MV-4-11 (cell line): ENCODE measurements around the gene HPDL.

Experiments
- DNase-seq: peaks from one replicate; lab custom pipeline; 2025; lab: John Stamatoyannopoulos, UW

HPDL gene

DNA sequence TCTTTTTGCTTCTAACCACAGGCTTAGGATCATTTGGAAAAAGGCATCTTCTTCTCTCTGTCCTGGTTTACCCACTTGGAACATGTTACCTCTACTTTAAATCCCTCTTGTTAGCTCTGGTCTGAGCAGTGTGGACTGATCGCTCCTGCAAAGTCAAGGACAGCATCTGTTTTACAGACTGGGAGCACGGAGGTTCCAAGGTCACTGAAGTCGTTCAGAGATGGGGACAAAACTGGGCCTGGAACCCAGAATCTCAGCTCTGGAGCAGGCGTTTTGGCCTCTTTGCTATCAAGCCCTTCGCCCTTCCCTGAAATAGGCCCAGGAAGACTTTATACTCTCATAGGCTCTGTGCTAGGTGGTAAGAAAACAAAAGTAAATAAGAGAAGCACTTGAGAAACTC is 24.8 kb downstream of the HPDL start:
- DNase-seq, result no peak

DNA sequence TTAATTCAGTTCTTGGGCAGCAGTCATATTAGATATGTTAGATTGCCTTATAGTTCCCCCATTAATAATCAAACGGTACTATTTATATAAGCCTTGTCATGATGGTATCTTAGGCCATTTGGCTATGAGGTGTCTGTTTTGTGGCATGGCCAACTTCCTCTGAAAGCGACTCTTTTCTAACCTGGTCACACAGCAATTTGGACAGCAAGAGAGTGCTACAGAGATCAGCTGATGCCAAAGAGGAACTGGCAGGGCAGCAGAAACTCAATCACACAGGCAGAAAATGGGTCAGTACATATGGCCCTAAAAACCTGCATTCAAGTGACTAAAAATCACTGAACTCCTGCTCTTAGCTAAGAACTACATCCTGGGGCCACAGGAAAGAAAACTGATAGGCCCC is 27.0 kb downstream of the HPDL start:
- DNase-seq, result peak; percentile 38

DNA sequence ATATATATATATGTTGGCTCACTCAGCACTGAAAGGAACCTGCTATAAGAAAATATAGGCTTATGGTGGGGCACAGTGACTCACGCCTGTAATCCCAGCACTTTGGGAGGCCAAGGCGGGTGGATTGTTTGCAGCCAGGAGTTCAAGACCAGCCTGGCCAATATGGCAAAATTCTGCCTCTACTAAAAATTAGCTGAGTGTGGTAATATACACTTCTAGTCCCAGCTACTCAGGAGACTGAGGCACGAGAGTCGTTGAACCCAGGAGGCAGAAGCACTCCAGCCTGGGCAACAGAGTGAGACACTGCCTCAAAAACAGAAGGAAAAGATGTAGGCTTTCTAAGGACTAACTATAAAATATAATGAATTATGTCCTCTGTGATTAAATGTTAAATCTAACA is 28.1 kb downstream of the HPDL start:
- DNase-seq, result no peak

DNA sequence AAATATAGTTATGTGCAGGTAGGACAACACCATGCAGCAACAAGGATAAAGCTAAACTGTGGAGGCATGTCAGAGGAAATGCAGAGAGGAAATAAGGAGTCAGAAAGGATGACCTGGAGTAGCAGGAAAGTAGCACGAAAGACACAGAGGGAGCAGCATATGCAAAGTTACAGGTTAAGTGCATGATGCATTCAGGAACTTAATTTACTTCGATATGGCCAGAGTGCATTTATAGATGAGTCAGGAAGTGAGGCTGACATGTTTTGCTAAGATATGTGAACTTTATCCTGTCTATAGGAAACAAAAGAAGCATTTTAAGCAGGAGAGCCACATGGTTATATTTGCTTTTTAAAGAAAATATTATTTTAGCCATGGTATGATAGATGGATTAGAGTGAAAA is 29.0 kb downstream of the HPDL start:
- DNase-seq, result no peak

DNA sequence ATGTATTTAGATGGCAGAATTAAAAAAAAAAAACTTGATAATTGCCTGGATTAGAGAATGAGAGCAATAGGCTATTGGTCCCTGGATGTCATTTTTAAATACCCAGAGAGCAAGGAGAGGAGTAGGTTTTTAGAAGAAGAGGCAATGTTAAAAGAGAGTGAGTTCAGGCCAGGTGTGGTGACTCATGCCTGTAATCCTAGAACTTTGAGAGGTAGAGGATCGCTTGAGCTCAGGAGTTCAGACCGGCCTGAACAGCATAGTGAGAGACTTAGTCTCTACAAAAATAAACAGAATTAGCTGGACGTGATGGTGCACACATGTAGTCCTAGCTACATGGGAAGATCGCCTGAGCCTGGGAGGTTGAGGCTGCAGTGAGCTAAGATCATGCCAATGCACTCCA is 29.5 kb downstream of the HPDL start:
- no peak for DNase-seq

DNA sequence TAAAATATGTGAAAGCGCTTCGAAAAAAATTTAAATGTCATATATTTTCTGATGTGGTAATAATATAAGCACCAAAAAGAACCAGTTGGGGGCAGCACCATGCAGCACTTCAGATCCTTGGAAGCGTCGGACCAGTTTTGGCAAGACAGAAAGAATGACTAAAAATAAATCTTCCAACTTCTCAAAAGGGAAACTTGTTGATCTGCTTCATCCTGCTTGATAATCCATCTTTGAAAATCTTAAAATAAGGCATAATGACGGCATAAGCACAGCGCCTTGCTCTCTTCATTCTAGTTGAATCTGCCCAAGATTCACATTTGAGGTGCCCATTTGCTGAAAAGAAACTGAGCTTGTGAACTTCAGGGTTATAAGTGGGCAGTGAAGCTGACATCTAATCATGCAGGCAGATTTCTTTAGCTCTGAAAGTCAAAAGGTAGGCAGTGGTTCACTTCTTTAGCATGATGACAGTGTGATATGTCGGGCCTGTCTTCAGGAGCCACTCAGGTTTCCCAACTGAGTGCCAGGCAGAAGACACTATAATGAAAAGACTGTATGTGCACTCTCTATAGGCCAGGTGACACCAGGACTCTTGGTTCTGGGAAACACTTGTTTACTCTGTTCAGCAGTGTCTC is 33.3 kb downstream of the HPDL start:
- peak; percentile 70 for DNase-seq

DNA sequence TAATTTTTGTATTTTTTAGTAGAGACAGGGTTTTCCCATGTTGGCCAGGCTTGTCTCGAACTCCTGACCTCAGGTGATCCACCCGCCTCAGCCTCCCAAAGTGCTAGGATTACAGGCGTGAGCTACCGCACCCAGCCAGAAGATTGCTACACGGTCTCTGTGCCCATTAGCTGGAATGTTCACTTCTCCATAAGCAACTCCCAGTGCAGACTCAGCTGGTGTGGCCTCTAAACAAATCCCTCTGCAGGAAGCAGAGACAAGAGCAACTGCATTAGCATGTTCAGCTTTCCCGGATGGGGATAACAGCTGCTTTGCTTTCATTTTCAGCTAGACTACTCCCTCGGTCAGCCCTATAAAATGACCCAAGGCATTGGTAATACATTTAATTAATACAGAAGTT is 34.3 kb downstream of the HPDL start:
- DNase-seq, result peak; percentile 43

DNA sequence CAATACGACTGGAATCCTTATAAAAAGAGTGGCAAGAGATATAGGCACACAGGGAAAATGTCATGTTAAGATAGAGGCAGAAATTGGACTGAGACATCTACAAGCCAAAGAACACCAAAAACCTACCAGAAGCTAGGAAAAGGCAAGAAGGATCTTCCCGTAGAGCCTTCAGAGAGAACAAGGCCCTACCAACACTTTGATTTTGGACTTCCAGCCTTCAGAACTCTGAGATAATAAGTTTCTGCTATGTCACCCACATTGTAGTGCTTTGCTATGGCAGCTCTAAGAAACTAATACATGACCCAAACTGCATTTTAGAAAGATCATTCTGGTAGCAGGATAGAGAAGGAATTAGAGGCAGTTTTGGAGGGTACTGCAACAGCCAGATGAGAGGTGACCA is 37.6 kb downstream of the HPDL start:
- no peak for DNase-seq

DNA sequence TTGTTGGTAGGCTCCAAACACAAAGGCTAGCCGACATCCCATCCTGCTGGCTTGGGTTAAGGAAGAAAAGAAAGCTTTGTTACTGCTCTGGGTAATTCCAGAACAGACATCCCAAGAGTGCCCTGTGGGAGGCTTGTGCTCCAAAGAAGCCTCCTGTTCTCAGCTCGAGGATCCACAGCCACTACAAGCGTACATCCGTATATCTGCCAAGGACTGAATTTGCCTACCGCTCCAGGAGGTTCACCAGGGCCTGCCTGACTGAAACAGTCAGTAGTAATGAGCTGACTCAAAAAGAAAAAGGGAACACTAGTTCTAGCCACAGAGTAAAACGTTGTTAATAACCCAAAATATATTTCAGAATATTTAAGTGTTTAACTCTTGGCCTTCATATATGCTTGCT is 38.4 kb downstream of the HPDL start:
- DNase-seq, result peak; percentile 17

DNA sequence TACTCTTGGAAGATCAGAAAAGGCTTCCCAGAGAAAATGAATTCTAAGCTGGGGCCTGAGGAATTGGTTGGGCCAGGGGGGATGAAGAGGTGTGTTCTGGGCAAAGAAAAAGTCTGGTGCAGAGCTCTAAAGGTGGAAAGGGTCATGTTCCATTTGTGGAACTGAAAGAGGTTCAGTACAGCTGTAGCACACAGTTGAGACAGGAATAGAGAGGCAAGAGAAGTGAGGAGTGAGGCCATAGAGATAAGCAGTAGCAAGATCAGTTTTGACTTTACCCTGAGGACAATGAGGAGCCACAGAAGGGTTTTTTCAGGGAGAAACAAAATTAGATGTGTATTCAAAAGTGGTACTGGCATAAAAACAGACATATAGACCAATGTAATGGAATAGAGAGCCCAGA is 43.9 kb downstream of the HPDL start:
- peak; percentile 15 for DNase-seq

DNA sequence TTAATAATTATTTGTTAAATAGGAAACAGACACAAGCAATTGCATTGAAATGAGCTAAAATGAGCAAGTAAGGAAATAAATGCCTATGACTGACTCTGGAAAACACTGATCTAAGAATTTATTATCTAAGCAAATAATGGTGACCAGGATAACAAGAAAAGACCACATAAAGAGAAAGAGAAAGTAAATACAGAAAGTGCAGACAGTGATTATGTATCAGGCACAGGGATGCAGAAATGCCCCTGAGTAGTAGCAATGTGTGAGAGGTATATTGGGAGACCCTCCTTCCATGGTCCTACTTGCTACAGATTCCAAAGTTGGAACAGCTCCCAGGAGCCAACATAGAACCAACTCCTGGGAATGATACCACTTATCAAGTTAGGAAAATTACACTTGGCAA is 46.9 kb downstream of the HPDL start:
- no peak for DNase-seq

DNA sequence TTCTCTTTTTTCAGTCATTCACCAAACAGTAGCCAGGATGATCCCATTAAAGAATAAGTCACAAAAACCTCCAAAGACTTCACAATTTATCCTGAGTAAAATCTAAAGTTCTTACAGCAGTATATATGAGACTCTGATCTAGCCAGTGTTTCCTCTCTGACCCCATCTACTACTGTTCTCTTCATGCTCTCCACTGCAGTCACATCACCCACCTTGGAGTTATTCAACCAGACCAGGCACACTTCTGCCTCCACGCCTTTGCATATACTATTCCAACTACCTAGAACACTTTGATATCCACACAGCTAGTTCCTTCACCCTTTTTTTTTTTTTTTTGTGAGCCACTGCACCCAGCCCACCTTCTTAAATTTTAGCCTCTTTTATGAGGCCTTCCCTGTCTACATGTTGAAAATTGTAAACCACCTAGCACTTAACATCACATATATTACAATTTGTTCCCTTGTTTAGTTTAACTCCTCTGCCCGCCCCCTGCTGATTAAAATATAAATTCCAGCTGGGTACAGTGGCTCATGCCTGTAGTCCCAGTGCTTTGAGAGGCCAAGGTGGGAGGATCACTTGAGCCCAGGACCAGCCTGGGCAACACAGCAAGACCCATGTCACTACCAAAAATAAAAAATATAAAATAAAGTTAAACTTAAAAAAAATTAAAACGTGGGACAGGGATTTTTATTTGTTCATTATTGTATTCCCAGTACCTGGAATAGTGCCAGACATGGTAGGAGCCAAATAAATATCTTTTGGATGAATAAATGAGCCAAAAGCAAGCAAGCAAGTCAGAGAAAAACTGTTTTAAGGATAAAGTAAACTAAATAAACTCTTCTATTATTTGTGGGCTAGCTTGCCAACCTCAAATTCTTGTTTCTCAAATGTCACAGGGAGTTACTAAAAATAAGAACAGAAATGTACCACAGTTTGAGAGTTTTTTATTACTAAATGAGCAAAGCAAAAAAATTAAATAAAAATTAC is 48.7 kb downstream of the HPDL start:
- no peak for DNase-seq

DNA sequence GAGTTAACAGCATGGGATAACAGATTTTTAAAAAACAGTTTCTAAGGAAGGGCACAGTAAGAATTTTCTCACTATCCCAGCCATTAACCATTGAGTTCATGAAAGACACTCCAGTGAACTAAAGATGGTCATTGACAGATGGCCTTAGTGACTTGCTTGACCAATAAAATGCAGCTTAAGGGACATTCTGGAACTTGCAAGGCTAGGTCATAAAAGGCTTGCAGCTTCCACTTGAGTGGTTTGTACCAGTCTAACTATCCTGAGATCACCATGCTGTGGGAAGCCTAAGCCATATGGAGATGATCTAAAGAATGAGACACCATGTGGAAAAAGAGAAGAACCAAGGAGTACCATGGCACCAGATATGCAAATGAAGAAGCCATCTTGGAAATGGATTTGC is 51.5 kb downstream of the HPDL start:
- DNase-seq, result no peak
